HEK293 (cell line): ENCODE results near the gene C16orf86.

Experiments
- PRDM1 ChIP-seq: fragments of 450-650 bp; formaldehyde crosslinking; IDR thresholded peaks from 2 replicates; pipeline ENCODE4; 2016; ENCODE audit warnings: missing biosample characterization, missing genetic modification characterization
- YY1 ChIP-seq: fragments of 450-650 bp; formaldehyde crosslinking; IDR thresholded peaks from 2 replicates; pipeline ENCODE4 v1.5.1; 2018; ENCODE audit warnings: missing biosample characterization, missing genetic modification characterization
- ZBTB1 ChIP-seq: fragments of 450-650 bp; formaldehyde crosslinking; IDR thresholded peaks from 2 replicates; pipeline ENCODE4 v1.5.1; 2016; ENCODE audit warnings: missing biosample characterization, missing genetic modification characterization
- ZNF121 ChIP-seq: fragments of 450-650 bp; formaldehyde crosslinking; IDR thresholded peaks from 2 replicates; pipeline ENCODE4 v1.5.1; 2016; ENCODE audit warnings: missing biosample characterization, missing genetic modification characterization
- ZNF274 ChIP-seq, 2 experiments: fragments of 200-500 bp in 1 of 2; fragments of 450-650 bp in 1 of 2; sonication (Bioruptor generic) in 1 of 2; formaldehyde crosslinking in 1 of 2; IDR thresholded peaks; 2 replicates each; pipeline versions ENCODE4 v1.5.1 to v1.6.1; 2014 to 2016; ENCODE audit warnings: borderline replicate concordance in 1 of 2, inconsistent platforms in 1 of 2, low read length in 1 of 2, missing biosample characterization in 1 of 2, missing genetic modification characterization in 1 of 2
- TF ChIP-seq, protein P1 (sequence below): fragments of 450-650 bp; formaldehyde crosslinking; IDR thresholded peaks from 2 replicates; pipeline ENCODE4 v1.5.1; 2016; ENCODE audit warnings: missing biosample characterization, missing genetic modification characterization
- TF ChIP-seq, protein P2 (sequence below): fragments of 450-650 bp; formaldehyde crosslinking; IDR thresholded peaks from 2 replicates; pipeline ENCODE4 v1.5.1; 2016; ENCODE audit warnings: missing biosample characterization, missing genetic modification characterization
- TF ChIP-seq, protein P3 (sequence below): fragments of 450-650 bp; formaldehyde crosslinking; IDR thresholded peaks from 2 replicates; pipeline ENCODE4 v1.5.1; 2016; ENCODE audit warnings: missing biosample characterization, missing genetic modification characterization
- TF ChIP-seq, protein P4 (sequence below): fragments of 450-650 bp; formaldehyde crosslinking; IDR thresholded peaks from 2 replicates; pipeline ENCODE4 v1.5.1; 2016; ENCODE audit warnings: missing biosample characterization, missing genetic modification characterization

DNA sequence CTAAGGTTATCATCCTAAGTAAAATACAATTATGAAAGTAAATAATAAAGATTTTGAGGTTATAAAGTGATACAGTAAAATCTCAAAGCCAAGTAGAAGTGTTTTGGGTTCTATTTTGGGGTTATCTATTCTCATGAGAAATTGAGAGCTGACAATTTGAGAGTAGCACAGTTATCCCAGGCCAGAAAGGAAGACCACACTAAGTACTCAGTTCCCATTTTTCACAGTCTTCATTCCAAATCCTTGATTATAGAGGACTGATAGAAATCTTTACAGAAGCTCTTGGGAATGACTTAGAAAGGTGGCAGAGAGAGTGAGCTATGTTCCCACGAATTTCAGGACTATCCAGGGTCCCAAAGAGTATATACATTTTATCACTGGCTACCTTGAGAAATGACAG, 47.9 kb downstream of the C16orf86 start:
- TF ChIP-seq, protein P1, sequence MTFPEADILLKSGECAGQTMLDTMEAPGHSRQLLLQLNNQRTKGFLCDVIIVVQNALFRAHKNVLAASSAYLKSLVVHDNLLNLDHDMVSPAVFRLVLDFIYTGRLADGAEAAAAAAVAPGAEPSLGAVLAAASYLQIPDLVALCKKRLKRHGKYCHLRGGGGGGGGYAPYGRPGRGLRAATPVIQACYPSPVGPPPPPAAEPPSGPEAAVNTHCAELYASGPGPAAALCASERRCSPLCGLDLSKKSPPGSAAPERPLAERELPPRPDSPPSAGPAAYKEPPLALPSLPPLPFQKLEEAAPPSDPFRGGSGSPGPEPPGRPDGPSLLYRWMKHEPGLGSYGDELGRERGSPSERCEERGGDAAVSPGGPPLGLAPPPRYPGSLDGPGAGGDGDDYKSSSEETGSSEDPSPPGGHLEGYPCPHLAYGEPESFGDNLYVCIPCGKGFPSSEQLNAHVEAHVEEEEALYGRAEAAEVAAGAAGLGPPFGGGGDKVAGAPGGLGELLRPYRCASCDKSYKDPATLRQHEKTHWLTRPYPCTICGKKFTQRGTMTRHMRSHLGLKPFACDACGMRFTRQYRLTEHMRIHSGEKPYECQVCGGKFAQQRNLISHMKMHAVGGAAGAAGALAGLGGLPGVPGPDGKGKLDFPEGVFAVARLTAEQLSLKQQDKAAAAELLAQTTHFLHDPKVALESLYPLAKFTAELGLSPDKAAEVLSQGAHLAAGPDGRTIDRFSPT (tag by site-specific recombination): no peak
- TF ChIP-seq, protein P2, sequence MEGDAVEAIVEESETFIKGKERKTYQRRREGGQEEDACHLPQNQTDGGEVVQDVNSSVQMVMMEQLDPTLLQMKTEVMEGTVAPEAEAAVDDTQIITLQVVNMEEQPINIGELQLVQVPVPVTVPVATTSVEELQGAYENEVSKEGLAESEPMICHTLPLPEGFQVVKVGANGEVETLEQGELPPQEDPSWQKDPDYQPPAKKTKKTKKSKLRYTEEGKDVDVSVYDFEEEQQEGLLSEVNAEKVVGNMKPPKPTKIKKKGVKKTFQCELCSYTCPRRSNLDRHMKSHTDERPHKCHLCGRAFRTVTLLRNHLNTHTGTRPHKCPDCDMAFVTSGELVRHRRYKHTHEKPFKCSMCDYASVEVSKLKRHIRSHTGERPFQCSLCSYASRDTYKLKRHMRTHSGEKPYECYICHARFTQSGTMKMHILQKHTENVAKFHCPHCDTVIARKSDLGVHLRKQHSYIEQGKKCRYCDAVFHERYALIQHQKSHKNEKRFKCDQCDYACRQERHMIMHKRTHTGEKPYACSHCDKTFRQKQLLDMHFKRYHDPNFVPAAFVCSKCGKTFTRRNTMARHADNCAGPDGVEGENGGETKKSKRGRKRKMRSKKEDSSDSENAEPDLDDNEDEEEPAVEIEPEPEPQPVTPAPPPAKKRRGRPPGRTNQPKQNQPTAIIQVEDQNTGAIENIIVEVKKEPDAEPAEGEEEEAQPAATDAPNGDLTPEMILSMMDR (tag by site-specific recombination): no peak
- TF ChIP-seq YY1 (tag by site-specific recombination) (no peak), ZBTB1 (no peak), PRDM1 (tag by site-specific recombination) (no peak), ZNF121 (no peak), ZNF274 (IDR thresholded peaks at IDR 0.05; ENCODE audit: low read length) (no peak), ZNF274 (tag by site-specific recombination; IDR thresholded peaks at IDR 0.05; ENCODE audit: borderline replicate concordance) (no peak)
- TF ChIP-seq, protein P3, sequence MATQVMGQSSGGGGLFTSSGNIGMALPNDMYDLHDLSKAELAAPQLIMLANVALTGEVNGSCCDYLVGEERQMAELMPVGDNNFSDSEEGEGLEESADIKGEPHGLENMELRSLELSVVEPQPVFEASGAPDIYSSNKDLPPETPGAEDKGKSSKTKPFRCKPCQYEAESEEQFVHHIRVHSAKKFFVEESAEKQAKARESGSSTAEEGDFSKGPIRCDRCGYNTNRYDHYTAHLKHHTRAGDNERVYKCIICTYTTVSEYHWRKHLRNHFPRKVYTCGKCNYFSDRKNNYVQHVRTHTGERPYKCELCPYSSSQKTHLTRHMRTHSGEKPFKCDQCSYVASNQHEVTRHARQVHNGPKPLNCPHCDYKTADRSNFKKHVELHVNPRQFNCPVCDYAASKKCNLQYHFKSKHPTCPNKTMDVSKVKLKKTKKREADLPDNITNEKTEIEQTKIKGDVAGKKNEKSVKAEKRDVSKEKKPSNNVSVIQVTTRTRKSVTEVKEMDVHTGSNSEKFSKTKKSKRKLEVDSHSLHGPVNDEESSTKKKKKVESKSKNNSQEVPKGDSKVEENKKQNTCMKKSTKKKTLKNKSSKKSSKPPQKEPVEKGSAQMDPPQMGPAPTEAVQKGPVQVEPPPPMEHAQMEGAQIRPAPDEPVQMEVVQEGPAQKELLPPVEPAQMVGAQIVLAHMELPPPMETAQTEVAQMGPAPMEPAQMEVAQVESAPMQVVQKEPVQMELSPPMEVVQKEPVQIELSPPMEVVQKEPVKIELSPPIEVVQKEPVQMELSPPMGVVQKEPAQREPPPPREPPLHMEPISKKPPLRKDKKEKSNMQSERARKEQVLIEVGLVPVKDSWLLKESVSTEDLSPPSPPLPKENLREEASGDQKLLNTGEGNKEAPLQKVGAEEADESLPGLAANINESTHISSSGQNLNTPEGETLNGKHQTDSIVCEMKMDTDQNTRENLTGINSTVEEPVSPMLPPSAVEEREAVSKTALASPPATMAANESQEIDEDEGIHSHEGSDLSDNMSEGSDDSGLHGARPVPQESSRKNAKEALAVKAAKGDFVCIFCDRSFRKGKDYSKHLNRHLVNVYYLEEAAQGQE (tag by site-specific recombination): no peak
- TF ChIP-seq, protein P4, sequence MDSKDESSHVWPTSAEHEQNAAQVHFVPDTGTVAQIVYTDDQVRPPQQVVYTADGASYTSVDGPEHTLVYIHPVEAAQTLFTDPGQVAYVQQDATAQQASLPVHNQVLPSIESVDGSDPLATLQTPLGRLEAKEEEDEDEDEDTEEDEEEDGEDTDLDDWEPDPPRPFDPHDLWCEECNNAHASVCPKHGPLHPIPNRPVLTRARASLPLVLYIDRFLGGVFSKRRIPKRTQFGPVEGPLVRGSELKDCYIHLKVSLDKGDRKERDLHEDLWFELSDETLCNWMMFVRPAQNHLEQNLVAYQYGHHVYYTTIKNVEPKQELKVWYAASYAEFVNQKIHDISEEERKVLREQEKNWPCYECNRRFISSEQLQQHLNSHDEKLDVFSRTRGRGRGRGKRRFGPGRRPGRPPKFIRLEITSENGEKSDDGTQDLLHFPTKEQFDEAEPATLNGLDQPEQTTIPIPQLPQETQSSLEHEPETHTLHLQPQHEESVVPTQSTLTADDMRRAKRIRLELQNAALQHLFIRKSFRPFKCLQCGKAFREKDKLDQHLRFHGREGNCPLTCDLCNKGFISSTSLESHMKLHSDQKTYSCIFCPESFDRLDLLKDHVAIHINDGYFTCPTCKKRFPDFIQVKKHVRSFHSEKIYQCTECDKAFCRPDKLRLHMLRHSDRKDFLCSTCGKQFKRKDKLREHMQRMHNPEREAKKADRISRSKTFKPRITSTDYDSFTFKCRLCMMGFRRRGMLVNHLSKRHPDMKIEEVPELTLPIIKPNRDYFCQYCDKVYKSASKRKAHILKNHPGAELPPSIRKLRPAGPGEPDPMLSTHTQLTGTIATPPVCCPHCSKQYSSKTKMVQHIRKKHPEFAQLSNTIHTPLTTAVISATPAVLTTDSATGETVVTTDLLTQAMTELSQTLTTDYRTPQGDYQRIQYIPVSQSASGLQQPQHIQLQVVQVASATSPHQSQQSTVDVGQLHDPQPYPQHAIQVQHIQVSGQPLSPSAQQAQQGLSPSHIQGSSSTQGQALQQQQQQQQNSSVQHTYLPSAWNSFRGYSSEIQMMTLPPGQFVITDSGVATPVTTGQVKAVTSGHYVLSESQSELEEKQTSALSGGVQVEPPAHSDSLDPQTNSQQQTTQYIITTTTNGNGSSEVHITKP (tag by site-specific recombination): no peak
